ENCODE data around the gene NWD2. TPM values are rescaled to one million over a fixed set of nuclear protein-coding genes. Genes with fewer than 3 reads are reported as not detected.

Gene NWD2
- total RNA-seq, 2 donors from 2014 or later: 0.22 to 0.42 TPM

DNA sequence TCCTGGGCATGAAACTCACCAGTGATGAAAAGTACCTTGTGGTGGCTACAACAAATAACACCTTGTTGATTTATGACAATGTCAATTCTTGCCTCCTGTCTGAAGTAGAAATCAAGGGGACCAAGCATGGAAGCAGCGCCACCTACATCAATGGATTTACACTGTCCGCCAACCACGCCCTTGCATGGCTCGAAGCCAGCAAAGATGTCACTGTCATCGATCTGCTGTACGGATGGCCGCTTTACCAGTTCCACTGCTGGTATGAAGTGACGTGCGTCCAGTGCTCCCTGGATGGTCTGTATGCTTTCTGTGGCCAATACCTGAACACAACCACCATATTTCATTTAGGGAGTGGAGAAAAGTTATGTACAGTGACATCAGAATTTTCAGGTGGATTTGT is 200.5 kb downstream of the NWD2 start:
- intact Hi-C loops (cut with DNase I): loop anchor here (10.0 kb wide), 1 partner anchor 350 kb away; no protein-coding TSS in a partner anchor
- H3K9ac ChIP-seq (ENCODE audit: low read depth in 2 of 2, low read length in 2 of 2): no peak overlapping the region
- H3K4me3 ChIP-seq: no peak overlapping the region
- no peak for DNase-seq
- no peaks in the 10 kb centered on the region for H3K27me3 ChIP-seq
- no peaks in the 10 kb centered on the region for H3K36me3 ChIP-seq
- no peak overlapping the region for H3K27ac ChIP-seq
- TF ChIP-seq, protein P1, sequence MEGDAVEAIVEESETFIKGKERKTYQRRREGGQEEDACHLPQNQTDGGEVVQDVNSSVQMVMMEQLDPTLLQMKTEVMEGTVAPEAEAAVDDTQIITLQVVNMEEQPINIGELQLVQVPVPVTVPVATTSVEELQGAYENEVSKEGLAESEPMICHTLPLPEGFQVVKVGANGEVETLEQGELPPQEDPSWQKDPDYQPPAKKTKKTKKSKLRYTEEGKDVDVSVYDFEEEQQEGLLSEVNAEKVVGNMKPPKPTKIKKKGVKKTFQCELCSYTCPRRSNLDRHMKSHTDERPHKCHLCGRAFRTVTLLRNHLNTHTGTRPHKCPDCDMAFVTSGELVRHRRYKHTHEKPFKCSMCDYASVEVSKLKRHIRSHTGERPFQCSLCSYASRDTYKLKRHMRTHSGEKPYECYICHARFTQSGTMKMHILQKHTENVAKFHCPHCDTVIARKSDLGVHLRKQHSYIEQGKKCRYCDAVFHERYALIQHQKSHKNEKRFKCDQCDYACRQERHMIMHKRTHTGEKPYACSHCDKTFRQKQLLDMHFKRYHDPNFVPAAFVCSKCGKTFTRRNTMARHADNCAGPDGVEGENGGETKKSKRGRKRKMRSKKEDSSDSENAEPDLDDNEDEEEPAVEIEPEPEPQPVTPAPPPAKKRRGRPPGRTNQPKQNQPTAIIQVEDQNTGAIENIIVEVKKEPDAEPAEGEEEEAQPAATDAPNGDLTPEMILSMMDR (IDR thresholded peaks at IDR 0.05): no peak
- H3K4me1 ChIP-seq: no peaks in the 10 kb centered on the region
- no peaks in the 10 kb centered on the region for H3K9me3 ChIP-seq

DNA sequence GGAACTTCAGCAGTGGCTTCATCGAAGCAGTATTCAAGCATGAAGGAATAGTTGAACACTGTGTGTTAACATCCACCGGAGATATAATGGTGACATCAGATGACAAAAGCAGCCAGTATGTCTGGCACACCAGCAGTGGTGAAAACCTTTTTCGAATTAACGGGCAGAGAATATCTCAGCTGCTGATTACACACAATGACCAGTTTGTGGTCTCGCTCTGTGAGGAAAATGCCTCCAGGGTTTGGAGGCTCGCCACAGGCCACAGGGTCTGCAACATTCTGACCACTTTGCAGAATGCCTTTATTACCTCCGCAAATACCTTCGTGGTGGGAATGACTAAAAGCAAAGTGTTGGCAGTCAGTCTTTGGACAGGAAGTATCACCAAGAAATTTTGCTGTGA is 201.5 kb downstream of the NWD2 start:
- no peak overlapping the region for H3K9ac ChIP-seq (ENCODE audit: low read depth in 2 of 2, low read length in 2 of 2)
- no peaks in the 10 kb centered on the region for H3K36me3 ChIP-seq
- TF ChIP-seq, protein P1 (IDR thresholded peaks at IDR 0.05): no peak
- no peaks in the 10 kb centered on the region for H3K9me3 ChIP-seq
- no peak for DNase-seq
- intact Hi-C loops (cut with DNase I): loop anchor here (10.0 kb wide), 1 partner anchor 349 kb away; no protein-coding TSS in a partner anchor
- H3K27ac ChIP-seq: no peak overlapping the region
- no peak overlapping the region for H3K4me3 ChIP-seq
- no peaks in the 10 kb centered on the region for H3K4me1 ChIP-seq
- H3K27me3 ChIP-seq: no peaks in the 10 kb centered on the region

DNA sequence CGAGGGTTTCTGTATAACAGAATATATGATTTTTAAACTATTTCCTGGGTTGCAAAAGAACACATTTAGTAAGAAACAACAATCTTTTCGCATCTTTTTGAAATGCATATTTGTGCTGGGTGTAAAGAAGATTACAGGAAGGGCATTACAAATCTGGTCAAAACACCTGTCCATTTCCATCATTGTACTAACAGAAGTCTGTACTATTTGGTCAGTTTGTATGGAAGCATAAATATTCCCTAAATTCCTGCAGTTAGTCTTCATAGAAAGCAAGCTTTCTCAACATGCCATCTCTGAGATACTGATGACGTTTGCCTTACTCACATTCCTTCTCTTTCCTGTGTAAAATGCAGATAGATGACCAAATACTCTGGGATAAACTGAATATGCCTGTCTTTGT is 203.3 kb downstream of the NWD2 start:
- intact Hi-C loops (cut with DNase I): loop anchor here (10.0 kb wide), 1 partner anchor 347 kb away; no protein-coding TSS in a partner anchor
- Histone ChIP-seq H3K4me3 (no peak overlapping the region), H3K4me1 (no peaks in the 10 kb centered on the region), H3K36me3 (no peaks in the 10 kb centered on the region), H3K27me3 (peaks cover 5% of the 10 kb centered on the region), H3K9me3 (no peaks in the 10 kb centered on the region), H3K27ac (no peak overlapping the region), H3K9ac (ENCODE audit: low read depth in 2 of 2, low read length in 2 of 2) (no peak overlapping the region)
- DNase-seq: no peak
- TF ChIP-seq, protein P1 (IDR thresholded peaks at IDR 0.05): no peak

DNA sequence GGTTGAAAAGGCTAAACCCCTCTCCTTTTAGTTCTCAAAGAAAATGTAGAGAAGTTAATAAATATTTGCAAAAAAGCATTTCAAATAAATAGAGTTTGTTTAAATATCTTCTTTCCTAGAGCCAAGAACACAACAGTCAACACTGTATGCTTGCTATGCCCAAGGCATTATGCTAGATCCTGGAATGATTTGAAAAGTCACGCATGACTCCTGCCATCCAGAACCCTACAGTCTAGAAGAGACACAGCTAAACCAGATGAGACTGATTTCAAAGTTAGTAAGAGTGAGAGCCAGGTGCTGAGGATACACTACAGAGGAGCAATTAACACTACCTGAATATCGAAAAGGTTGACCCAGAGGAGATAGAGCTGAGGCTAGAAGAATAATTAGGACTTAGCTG is 205.8 kb downstream of the NWD2 start:
- DNase-seq: no peak
- no peaks in the 10 kb centered on the region for H3K4me1 ChIP-seq
- peaks cover 7% of the 10 kb centered on the region for H3K27me3 ChIP-seq
- no peaks in the 10 kb centered on the region for H3K36me3 ChIP-seq
- H3K9me3 ChIP-seq: no peaks in the 10 kb centered on the region
- H3K27ac ChIP-seq: no peak overlapping the region
- H3K4me3 ChIP-seq: no peak overlapping the region
- intact Hi-C loops (cut with DNase I): loop anchor here (5.0 to 10.0 kb wide), 2 partner anchors 74 to 117 kb away; no protein-coding TSS in a partner anchor
- H3K9ac ChIP-seq (ENCODE audit: low read depth in 2 of 2, low read length in 2 of 2): no peak overlapping the region
- TF ChIP-seq, protein P1 (IDR thresholded peaks at IDR 0.05): no peak

DNA sequence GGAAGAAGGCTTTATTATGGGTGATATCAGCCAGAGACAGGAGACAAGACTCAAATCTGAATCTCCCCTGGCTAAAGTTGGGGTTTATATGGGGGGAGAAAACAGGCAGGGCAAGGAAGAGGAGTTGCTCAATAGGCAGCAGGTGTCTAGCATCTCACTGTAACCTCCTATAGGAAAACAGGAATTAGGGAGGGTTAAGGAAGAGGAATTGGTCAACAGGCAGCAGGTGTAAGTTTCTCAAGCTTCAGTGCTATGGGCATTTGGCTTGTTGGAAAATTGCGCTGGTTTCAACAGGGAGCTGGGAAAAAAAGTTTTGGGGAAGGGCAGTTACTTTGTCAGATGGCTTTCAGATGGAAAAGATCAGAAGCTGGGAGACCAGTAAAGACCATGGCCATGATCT is 206.4 kb downstream of the NWD2 start:
- H3K4me1 ChIP-seq: no peaks in the 10 kb centered on the region
- DNase-seq: no peak
- no peaks in the 10 kb centered on the region for H3K36me3 ChIP-seq
- no peak overlapping the region for H3K4me3 ChIP-seq
- intact Hi-C loops (cut with DNase I): loop anchor here (5.0 to 10.0 kb wide), 2 partner anchors 74 to 116 kb away; no protein-coding TSS in a partner anchor
- H3K27ac ChIP-seq: no peak overlapping the region
- H3K9me3 ChIP-seq: no peaks in the 10 kb centered on the region
- no peak overlapping the region for H3K9ac ChIP-seq (ENCODE audit: low read depth in 2 of 2, low read length in 2 of 2)
- H3K27me3 ChIP-seq: peaks cover 7% of the 10 kb centered on the region
- TF ChIP-seq, protein P1 (IDR thresholded peaks at IDR 0.05): no peak
